ENCODE data around the gene KIF3C. TPM values are rescaled to one million over a fixed set of nuclear protein-coding genes. Genes with fewer than 3 reads are reported as not detected.
A peak's percentile ranks its signal among the peaks of the same experiment; 100 is the strongest.

The KIF3C gene
- total and polyA plus RNA-seq, 2 of the 8 experiments (the other 6 are each of a cell fraction or from before 2014, with no cell fraction given): 13.4 to 58.1 TPM

DNA sequence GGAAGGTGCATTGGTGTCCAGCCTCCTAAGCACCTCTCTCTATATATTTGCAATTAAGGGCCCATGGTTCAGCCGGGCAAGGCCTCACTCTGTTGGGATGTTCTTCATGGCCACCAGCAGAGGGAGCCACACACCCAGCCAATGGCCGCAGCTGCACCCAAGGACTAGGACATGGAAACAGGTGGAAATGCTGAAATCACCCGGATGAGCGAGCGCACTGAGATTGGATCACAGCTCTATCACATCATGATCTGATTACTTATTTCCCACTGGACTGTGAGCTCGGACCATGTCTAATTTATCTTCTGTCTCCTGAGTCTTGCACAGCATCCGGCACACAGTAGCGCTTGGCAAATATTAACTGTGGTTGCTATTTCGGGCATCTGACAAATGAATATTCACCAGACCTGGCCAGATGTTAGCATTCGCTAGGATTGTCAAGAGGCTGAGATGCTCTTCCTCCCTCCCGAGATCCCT is 31.2 kb downstream of the KIF3C start:
- Histone ChIP-seq H3K9me3 (ENCODE audit: insufficient read depth in 2 of 2, low read depth in 1 of 2, low read length in 1 of 2) (no peaks in the 10 kb centered on the region), H3K23me2 (ENCODE audit: low read depth, low read length) (no peaks in the 10 kb centered on the region), H3K14ac (ENCODE audit: insufficient read length) (no peak overlapping the region), H2BK20ac (ENCODE audit: low read length) (no peak overlapping the region), H3K9ac (replicated peaks in 1 of 4; ENCODE audit: extremely low read depth in 1 of 4, low read depth in 3 of 4, low read length in 3 of 4) (no peak overlapping the region), H4K8ac (ENCODE audit: extremely low read depth, insufficient read depth, low read length) (no peak overlapping the region), H3K4ac (replicated peaks; ENCODE audit: insufficient read length, low read depth, low read length) (no peak overlapping the region), H2BK12ac (ENCODE audit: low read depth, low read length) (no peak overlapping the region), H3K56ac (replicated peaks; ENCODE audit: insufficient read length, low read depth, low read length) (no peak overlapping the region), H3K79me2 (ENCODE audit: control insufficient read depth in 1 of 2, insufficient read depth in 2 of 2, low read length in 2 of 2) (no peaks in the 10 kb centered on the region), H2BK120ac (replicated peaks; ENCODE audit: low read depth, low read length) (no peak overlapping the region), H4K5ac (ENCODE audit: insufficient read length, low read depth, low read length) (no peak overlapping the region), H2BK5ac (ENCODE audit: low read depth, low read length) (no peak overlapping the region), H3K23ac (ENCODE audit: insufficient read length) (no peak overlapping the region), H2AFZ (ENCODE audit: low read length) (no peak overlapping the region), H3K18ac (ENCODE audit: extremely low read depth, low read length) (no peak overlapping the region), H3K79me1 (ENCODE audit: low read depth, low read length) (no peaks in the 10 kb centered on the region), H3K4me1 (replicated peaks in 1 of 4; ENCODE audit: control insufficient read depth in 3 of 4, insufficient read depth in 4 of 4, low read length in 3 of 4) (0 out of 7 replicates have a peak, but pooled peaks cover 0 to 3% (median under 1%) of the 10 kb centered on the region in 4 experiments), H3K27me3 (replicated peaks in 1 of 4; ENCODE audit: control insufficient read depth in 3 of 4, extremely low read depth in 1 of 4, insufficient read depth in 3 of 4, low read length in 3 of 4) (no peaks in the 10 kb centered on the region), H3K4me3 (ENCODE audit: extremely low read depth in 1 of 4, insufficient read depth in 2 of 4, low read depth in 3 of 4, low read length in 4 of 4) (no peak overlapping the region), H2AK5ac (ENCODE audit: low read depth, low read length) (no peak overlapping the region), H3K4me2 (ENCODE audit: insufficient read depth in 1 of 2, low read depth in 2 of 2, low read length in 2 of 2) (no peak overlapping the region), H3K27ac (ENCODE audit: low read depth, low read length) (no peak overlapping the region), H4K91ac (replicated peaks; ENCODE audit: insufficient read length, low read length) (no peak overlapping the region), H3K36me3 (ENCODE audit: control insufficient read depth in 2 of 4, insufficient read depth in 4 of 4, low read length in 3 of 4) (peaks cover 0 to 4% (median 0%) of the 10 kb centered on the region in 4 experiments; a peak in 4 of 8 replicates), H2BK15ac (ENCODE audit: low read length) (no peak overlapping the region), H4K20me1 (replicated peaks in 1 of 2; ENCODE audit: control insufficient read depth in 1 of 2, insufficient read depth in 2 of 2, low read length in 2 of 2) (no peaks in the 10 kb centered on the region)
- ChIA-PET CTCF (ENCODE audit: partially characterized antibody) (interaction anchor here (0.6 to 8.3 kb wide), 35 partner anchors 9 to 260 kb away, joined by 3 to 81 read pairs (median 4); partner anchors contain the start of gene ASXL2), POLR2A (ENCODE audit: partially characterized antibody) (interaction anchor here (2.1 kb wide), 1 partner anchor 83 kb away, joined by 4 read pairs; the partner anchor contains the start of gene RAB10)
- peak; percentile 56 to 79 for DNase-seq (ENCODE audit: low read depth in 1 of 2, low spot score in 2 of 2)
- FAIRE-seq: peak; percentile 48
- 65% methylated on average over 11 of the region's 11 CpGs; no CpG with 5 or more reads in 1 of the 2 experiments for WGBS, 2 experiments (ENCODE audit: extremely low coverage in 1 of 2, insufficient coverage in 1 of 2, insufficient read length in 1 of 2, insufficient replicate concordance in 2 of 2, low coverage in 1 of 2, low lambda C conversion rate in 2 of 2, missing lambda C conversion rate in 1 of 2)
- TF ChIP-seq CHD2 (IDR thresholded peaks at IDR 0.05; ENCODE audit: low read length) (no peak), EGR1 (IDR thresholded peaks at IDR 0.05; ENCODE audit: borderline replicate concordance, low read depth, low read length) (no peak), EZH2 (IDR thresholded peaks at IDR 0.05; ENCODE audit: low read depth, low read length, severe bottlenecking) (no peak), KDM5A (IDR thresholded peaks at IDR 0.05; ENCODE audit: low read length) (no peak), HDAC2 (IDR thresholded peaks at IDR 0.05; ENCODE audit: borderline replicate concordance in 1 of 2, low read depth in 2 of 2, low read length in 2 of 2) (no peak), HDAC6 (IDR thresholded peaks at IDR 0.05; ENCODE audit: low read depth, low read length) (no peak), ASH2L (IDR thresholded peaks at IDR 0.05; ENCODE audit: low read length) (no peak), ZNF274 (IDR thresholded peaks at IDR 0.05; ENCODE audit: borderline replicate concordance, extremely low read depth, low read length) (no peak), RAD21 (IDR thresholded peaks at IDR 0.05 in 1 of 2, conservative IDR thresholded peaks at IDR 0.05 in 1 of 2; ENCODE audit: low read depth in 2 of 2, low read length in 2 of 2) (peak; percentile 97 to 98), CBX5 (IDR thresholded peaks at IDR 0.05; ENCODE audit: low read depth, low read length) (no peak)
- TF ChIP-seq, protein P1, sequence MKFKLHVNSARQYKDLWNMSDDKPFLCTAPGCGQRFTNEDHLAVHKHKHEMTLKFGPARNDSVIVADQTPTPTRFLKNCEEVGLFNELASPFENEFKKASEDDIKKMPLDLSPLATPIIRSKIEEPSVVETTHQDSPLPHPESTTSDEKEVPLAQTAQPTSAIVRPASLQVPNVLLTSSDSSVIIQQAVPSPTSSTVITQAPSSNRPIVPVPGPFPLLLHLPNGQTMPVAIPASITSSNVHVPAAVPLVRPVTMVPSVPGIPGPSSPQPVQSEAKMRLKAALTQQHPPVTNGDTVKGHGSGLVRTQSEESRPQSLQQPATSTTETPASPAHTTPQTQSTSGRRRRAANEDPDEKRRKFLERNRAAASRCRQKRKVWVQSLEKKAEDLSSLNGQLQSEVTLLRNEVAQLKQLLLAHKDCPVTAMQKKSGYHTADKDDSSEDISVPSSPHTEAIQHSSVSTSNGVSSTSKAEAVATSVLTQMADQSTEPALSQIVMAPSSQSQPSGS (IDR thresholded peaks at IDR 0.05; ENCODE audit: low read length): no peak

Measured in H1 (cell line).